Activated T-helper 1 cell treated with anti-CD3 and anti-CD28 coated beads, Interleukin-12 subunit alpha, Interleukin-12 subunit beta, Interleukin-2, Interleukin-4 antibody, amounts not matched to agents 30 ng/mL and 10 ng/mL and 1 ng/mL, durations not matched to agents 14 hours and 24 hours and 36 hours (primary cell): ENCODE results near the gene ANKRD31. TPM values are rescaled to one million over a fixed set of nuclear protein-coding genes. Genes with fewer than 3 reads are reported as not detected.

Source experiments
- DNase-seq: peaks from one replicate; pipeline ENCODE4 v3.0.0; 2021; ENCODE audit warnings: low spot score
- H3K27ac Mint-ChIP-seq: one replicate; pipeline ENCODE4 v1.8.0; 2021; ENCODE audit warnings: mild to moderate bottlenecking, mixed read lengths
- H3K27me3 Mint-ChIP-seq: one replicate; pipeline ENCODE4 v1.8.0; 2022; ENCODE audit warnings: mild to moderate bottlenecking, moderate library complexity, mixed read lengths; ENCODE audit not compliant: insufficient read depth
- H3K36me3 Mint-ChIP-seq: one replicate; pipeline ENCODE4 v1.8.0; 2021; ENCODE audit warnings: low read depth, mixed read lengths
- H3K4me1 Mint-ChIP-seq: one replicate; pipeline ENCODE4 v1.8.0; 2021; ENCODE audit warnings: low read depth, mixed read lengths
- H3K4me3 Mint-ChIP-seq: one replicate; pipeline ENCODE4 v1.8.0; 2021; ENCODE audit warnings: mild to moderate bottlenecking, moderate library complexity, mixed read lengths
- H3K9me3 Mint-ChIP-seq: one replicate; pipeline ENCODE4 v1.8.0; 2021; ENCODE audit warnings: mixed read lengths
- intact Hi-C: fragments of 100-400 bp; cut with micrococcal nuclease; formaldehyde crosslinking; loops from one replicate; pipeline ENCODE4 v1.15.1; 2024
- total RNA-seq: library from RNA; stranded (reverse); gene quantifications from 2 replicates; pipeline ENCODE4 v1.2.3, GENCODE V29; 2022

Gene ANKRD31
- total RNA-seq, 1 donor from 2014 or later, result 0.36 TPM

DNA sequence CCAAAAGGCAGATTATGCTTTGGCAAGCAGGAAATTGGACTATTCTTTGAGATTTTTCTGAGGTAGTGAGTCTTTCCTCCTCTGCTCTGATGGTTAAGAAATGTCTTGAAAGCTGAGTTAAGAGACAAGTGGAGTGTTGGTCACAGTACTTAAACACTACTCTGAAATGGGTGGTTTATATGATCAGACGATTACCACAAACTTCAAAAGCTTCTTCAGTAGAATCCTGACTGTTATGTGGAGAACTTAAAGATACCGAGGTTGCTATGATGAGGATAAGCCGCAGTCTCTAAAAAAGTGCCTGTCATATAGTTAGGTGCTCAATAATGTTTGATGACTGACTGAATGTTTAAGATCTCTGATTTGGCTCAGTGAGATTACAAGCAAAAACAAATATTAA, 208.6 kb downstream of the ANKRD31 start:
- Mint-ChIP-seq H3K36me3 (peaks cover 2% of the 10 kb centered on the region), H3K4me1 (peaks cover 23% of the 10 kb centered on the region), H3K27me3 (peaks cover 2% of the 10 kb centered on the region), H3K27ac (no peak overlapping the region), H3K9me3 (no peaks in the 10 kb centered on the region), H3K4me3 (no peak overlapping the region)
- no peak for DNase-seq
- intact Hi-C loops, result no loop called here

DNA sequence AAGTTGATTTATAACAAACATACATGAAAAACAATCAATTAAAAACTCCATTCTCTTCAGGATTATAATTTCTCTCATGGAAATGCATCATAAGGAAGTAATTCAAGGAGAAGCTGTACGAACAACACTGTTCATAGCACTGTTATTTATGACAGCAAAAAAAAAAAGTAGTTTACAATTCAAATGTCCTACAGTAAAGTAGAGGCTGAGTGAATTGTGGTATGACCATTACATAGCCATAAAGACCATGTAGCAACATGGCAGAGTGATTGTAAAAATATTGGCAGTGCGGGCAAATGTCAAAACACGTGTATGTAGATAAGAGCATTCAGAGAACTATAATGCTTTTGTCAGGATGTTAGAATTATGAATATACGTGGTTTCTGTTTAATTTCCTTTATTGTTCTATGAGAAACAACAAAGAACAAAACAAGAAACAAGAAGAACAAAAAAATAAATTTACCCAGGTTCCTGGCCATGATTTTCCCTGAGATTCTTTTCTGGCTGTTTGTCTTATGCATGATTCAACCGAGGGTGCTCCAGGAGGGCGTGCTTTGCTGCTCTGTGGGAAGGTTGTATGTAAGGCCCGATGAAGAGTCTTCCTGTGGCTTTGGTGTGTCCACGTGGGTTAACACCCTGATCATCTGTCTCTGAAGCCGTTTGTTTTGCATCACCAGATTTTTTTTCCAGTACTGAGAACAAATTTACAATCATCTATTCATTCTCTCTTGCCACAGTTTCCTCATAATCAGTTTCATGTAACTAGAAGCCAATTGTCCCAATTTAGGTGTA, 213.1 kb downstream of the ANKRD31 start:
- Mint-ChIP-seq H3K9me3 (no peaks in the 10 kb centered on the region), H3K27me3 (no peaks in the 10 kb centered on the region), H3K4me3 (no peak overlapping the region), H3K36me3 (no peaks in the 10 kb centered on the region), H3K4me1 (peaks cover 25% of the 10 kb centered on the region), H3K27ac (peak overlapping the region; percentile 27)
- intact Hi-C loops, result loop anchor here (2.0 kb wide), 1 partner anchor 25 kb away; no protein-coding TSS in a partner anchor
- DNase-seq, result peak; percentile 3

DNA sequence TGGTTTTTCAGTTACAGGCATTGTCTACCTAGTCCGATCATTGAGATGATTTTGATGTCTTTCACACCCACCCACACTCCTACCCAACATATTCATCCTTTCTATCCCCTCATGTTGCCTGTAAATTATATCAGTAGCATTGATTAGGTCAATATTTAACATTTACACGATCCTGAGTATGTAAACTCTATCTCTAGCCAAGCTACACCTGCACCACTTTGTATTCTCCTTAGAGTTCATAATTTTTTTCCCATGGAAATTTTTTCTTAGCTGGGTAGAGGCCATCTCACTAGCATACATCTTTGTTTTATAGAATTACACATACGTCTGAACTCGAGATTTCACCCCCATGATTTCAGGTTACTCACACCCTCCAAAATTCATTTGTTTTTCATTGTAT, 214.9 kb downstream of the ANKRD31 start:
- intact Hi-C loops, result no loop called here
- no peaks in the 10 kb centered on the region for H3K36me3 Mint-ChIP-seq
- no peaks in the 10 kb centered on the region for H3K9me3 Mint-ChIP-seq
- DNase-seq, result no peak
- no peak overlapping the region for H3K4me3 Mint-ChIP-seq
- H3K4me1 Mint-ChIP-seq, result peaks cover 19% of the 10 kb centered on the region
- H3K27ac Mint-ChIP-seq, result no peak overlapping the region
- no peaks in the 10 kb centered on the region for H3K27me3 Mint-ChIP-seq

DNA sequence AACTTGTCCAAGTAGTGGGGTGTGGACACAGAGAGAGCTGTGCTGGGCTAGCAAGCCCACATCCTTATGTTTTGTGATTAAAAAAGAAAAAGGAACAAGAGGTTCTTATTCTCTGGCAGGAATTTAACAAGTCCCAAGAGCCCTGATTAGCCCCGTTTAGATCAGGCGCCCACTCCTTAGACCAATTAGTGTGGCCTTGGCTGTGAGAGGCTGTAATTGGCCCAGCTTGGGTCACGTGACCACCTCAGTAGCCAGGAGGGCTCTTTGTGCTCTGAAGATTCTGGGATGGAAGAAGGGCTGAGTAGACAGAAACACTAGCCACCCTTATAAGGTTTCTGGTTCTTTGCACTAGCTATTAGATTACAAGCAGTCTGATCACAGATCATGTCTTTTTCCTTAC, 215.5 kb downstream of the ANKRD31 start:
- no peak overlapping the region for H3K4me3 Mint-ChIP-seq

DNA sequence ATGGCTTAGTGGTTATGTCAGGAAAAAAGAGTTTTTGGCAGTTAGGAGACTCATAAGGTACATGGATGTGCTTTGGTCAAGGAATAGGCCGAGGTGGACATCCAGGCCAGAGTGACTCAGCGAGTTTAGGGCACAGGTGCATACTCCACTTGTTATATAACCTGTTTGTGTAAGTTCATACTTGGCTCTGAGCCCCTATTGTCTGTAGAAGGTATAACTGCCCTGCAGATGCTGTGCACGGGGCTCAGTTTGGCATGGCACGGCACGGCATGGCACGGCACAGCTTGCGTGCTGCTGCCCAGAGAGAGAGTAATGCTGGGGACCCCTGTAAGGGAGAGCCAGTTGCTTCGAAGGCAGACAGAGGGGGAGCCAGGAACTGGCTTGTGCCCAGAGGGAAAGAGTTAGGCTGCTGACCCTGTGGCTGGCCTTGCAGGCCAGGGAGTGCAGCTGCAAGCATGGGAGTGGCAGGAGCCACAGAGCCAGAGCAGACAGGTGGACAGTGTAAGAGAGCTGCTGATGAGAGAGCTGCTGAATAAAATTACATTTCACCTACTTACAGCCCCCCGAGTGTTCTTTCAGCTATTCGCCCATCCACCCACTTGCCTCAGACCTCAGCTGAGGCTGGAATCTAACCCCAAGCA, 216.5 kb downstream of the ANKRD31 start:
- Mint-ChIP-seq H3K27me3 (no peaks in the 10 kb centered on the region), H3K4me1 (peaks cover 19% of the 10 kb centered on the region), H3K27ac (no peak overlapping the region), H3K4me3 (no peak overlapping the region), H3K9me3 (no peaks in the 10 kb centered on the region), H3K36me3 (no peaks in the 10 kb centered on the region)
- intact Hi-C loops, result no loop called here
- DNase-seq, result no peak

More for the DNA sequence above, 215.5 kb downstream of the ANKRD31 start:
- peaks cover 19% of the 10 kb centered on the region for H3K4me1 Mint-ChIP-seq
- DNase-seq, result no peak
- H3K36me3 Mint-ChIP-seq, result no peaks in the 10 kb centered on the region
- H3K9me3 Mint-ChIP-seq, result no peaks in the 10 kb centered on the region
- no peak overlapping the region for H3K27ac Mint-ChIP-seq
- no peaks in the 10 kb centered on the region for H3K27me3 Mint-ChIP-seq
- intact Hi-C loops, result no loop called here

DNA sequence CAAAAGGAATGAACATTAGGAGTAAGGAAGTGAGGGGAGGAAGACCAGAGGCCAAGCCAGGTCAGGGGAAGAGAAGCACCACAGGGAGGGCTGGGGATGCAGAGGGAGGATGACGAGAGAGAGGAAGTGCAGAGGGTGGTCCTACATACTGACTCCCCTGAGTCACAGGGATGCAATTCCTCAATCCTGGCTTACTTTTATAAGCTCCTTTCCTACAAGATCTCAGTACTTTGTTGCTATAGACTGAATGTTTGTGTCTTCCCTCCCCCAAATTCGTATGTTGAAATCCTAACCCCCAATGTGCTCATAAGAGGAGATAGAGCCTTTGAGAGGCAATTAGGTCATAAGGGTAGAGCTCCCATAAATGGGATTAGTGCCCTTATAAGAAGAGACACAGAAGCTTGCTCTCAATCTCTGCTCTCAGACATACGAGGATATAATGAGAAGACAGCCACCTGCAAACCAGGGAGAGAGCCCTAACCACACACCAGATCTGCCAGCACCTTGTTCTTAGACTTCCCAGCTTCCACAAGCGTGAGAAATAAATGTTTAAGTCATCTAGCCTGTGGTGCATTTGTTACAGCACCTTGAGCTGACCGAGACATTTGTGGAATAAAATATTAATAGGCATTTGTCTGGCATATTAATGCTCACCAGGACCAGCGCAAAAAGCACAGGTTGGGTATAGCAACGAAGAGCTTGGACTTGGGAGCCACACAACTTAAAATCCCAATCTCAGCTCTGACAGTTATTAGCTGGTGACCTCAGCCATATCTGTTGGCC, 217.7 kb downstream of the ANKRD31 start:
- Mint-ChIP-seq H3K36me3 (no peaks in the 10 kb centered on the region), H3K27me3 (no peaks in the 10 kb centered on the region), H3K4me3 (no peak overlapping the region), H3K27ac (no peak overlapping the region), H3K4me1 (peaks cover 14% of the 10 kb centered on the region), H3K9me3 (no peaks in the 10 kb centered on the region)
- no peak for DNase-seq
- intact Hi-C loops, result no loop called here

Other genes with a start within 250 kb of the ANKRD31 start
- gene GCNT4, start 184.3 kb downstream of the ANKRD31 start, total RNA-seq, result 0.67 and 0.96 TPM in 2 replicates
- 95.7 and 113 TPM in 2 replicates for gene HMGCR, start 100.3 kb upstream of the ANKRD31 start, total RNA-seq